ENCODE results near the gene MCTP1. TPM values are rescaled to one million over a fixed set of nuclear protein-coding genes. Genes with fewer than 3 reads are reported as not detected.

MCTP1 gene
- 100 to 1,000 TPM in 1 of 2 donors, 10 to 100 TPM in 1; 22.1 to 256 TPM for total RNA-seq

- Histone ChIP-seq H3K9me3 (no peaks in the 10 kb centered on the region), H3K36me3 (no peaks in the 10 kb centered on the region), H3K4me1 (ENCODE audit: control insufficient read depth in 1 of 2, low read depth in 2 of 2) (peaks cover 5 to 19% of the 10 kb centered on the region in 2 donors), H3K27ac (no peak within 1 kb of the TSS), H3K27me3 (replicated peaks; ENCODE audit: insufficient read depth) (no peaks in the 10 kb centered on the region), H3K4me3 (peak within 1 kb of the TSS; percentile 74)
- ATAC-seq (ENCODE audit: insufficient number of reproducible peaks, low FRiP score, low read depth): no peak
- no peak for DNase-seq (ENCODE audit: low spot score)
- TF ChIP-seq CTCF (IDR thresholded peaks at IDR 0.05): no peak
Measured at GRCh38 chr5:95284572-95285408, at the start of gene MCTP1. Gene MCTP1 (minus strand): TSS chr5:95285094.

GRCh38 chr5:95332158-95332557 is 47.3 kb upstream of the MCTP1 start:
- Histone ChIP-seq H3K27me3 (replicated peaks; ENCODE audit: insufficient read depth) (no peaks in the 10 kb centered on the region), H3K27ac (no peak overlapping the region), H3K36me3 (no peaks in the 10 kb centered on the region), H3K9me3 (no peaks in the 10 kb centered on the region), H3K4me3 (no peak overlapping the region), H3K4me1 (ENCODE audit: control insufficient read depth in 1 of 2, low read depth in 2 of 2) (no peaks in the 10 kb centered on the region)
- DNase-seq (ENCODE audit: low spot score): no peak
- ATAC-seq (ENCODE audit: insufficient number of reproducible peaks, low FRiP score, low read depth): no peak
- no peak for TF ChIP-seq CTCF (IDR thresholded peaks at IDR 0.05)

- Histone ChIP-seq H3K4me3 (no peak overlapping the region), H3K9me3 (no peaks in the 10 kb centered on the region), H3K36me3 (no peaks in the 10 kb centered on the region), H3K27ac (no peak overlapping the region), H3K4me1 (ENCODE audit: control insufficient read depth in 1 of 2, low read depth in 2 of 2) (no peaks in the 10 kb centered on the region), H3K27me3 (replicated peaks; ENCODE audit: insufficient read depth) (no peaks in the 10 kb centered on the region)
- ATAC-seq (ENCODE audit: insufficient number of reproducible peaks, low FRiP score, low read depth) (no peak), DNase-seq (ENCODE audit: low spot score) (no peak)
- no peak for TF ChIP-seq CTCF (IDR thresholded peaks at IDR 0.05)
Measured at GRCh38 chr5:95331358-95331757, 46.5 kb upstream of the MCTP1 start.

- Histone ChIP-seq H3K27ac (no peak overlapping the region), H3K4me3 (no peak overlapping the region), H3K4me1 (ENCODE audit: control insufficient read depth in 1 of 2, low read depth in 2 of 2) (no peaks in the 10 kb centered on the region), H3K36me3 (no peaks in the 10 kb centered on the region), H3K9me3 (no peaks in the 10 kb centered on the region), H3K27me3 (replicated peaks; ENCODE audit: insufficient read depth) (no peaks in the 10 kb centered on the region)
- no peak for DNase-seq (ENCODE audit: low spot score)
- no peak for ATAC-seq (ENCODE audit: insufficient number of reproducible peaks, low FRiP score, low read depth)
- TF ChIP-seq CTCF (IDR thresholded peaks at IDR 0.05): no peak
Measured at GRCh38 chr5:95327211-95327610, 42.3 kb upstream of the MCTP1 start.

- Histone ChIP-seq H3K27me3 (replicated peaks; ENCODE audit: insufficient read depth) (no peaks in the 10 kb centered on the region), H3K4me3 (no peak overlapping the region), H3K4me1 (ENCODE audit: control insufficient read depth in 1 of 2, low read depth in 2 of 2) (no peaks in the 10 kb centered on the region), H3K9me3 (no peaks in the 10 kb centered on the region), H3K27ac (no peak overlapping the region), H3K36me3 (no peaks in the 10 kb centered on the region)
- DNase-seq (ENCODE audit: low spot score) (no peak), ATAC-seq (ENCODE audit: insufficient number of reproducible peaks, low FRiP score, low read depth) (no peak)
- TF ChIP-seq CTCF (IDR thresholded peaks at IDR 0.05): no peak
Measured at GRCh38 chr5:95317687-95318086, 32.8 kb upstream of the MCTP1 start.
